OCI-LY3 (cell line): ENCODE measurements around the gene GALNT11.

ENCODE experiments used
- H2AFZ ChIP-seq: fragments of 200-600, 300-600 bp; shearing (Covaris generic); 2 replicates; pipeline ENCODE4 v1.6.0; 2014; ENCODE audit warnings: antibody characterized with exemption, low read depth, low read length
- H3K27ac ChIP-seq: fragments of 200-600, 300-600 bp; sonication (generic); 2 replicates; pipeline ENCODE4 v1.5.1; 2014; ENCODE audit warnings: mild to moderate bottlenecking, low read length, moderate library complexity, mixed read lengths
- H3K27me3 ChIP-seq: fragments of 200-600, 300-600 bp; sonication (generic); 2 replicates; pipeline ENCODE4 v1.6.1; 2014; ENCODE audit warnings: low read depth, low read length, mixed read lengths
- H3K36me3 ChIP-seq: fragments of 200-600, 300-600 bp; sonication (generic); replicated peaks from 2 replicates; pipeline ENCODE3; 2014; ENCODE audit warnings: low read depth, low read length, mixed read lengths
- H3K4me1 ChIP-seq: fragments of 300-600, 200-600 bp; sonication (generic); 2 replicates; pipeline ENCODE4 v1.6.1; 2014; ENCODE audit warnings: low read length, mixed read lengths
- H3K4me2 ChIP-seq: fragments of 200-600, 300-600 bp; sonication (generic); 2 replicates; pipeline ENCODE4 v1.6.1; 2014; ENCODE audit warnings: low read length, mixed read lengths
- H3K4me3 ChIP-seq: fragments of 300-600, 200-600 bp; sonication (generic); 2 replicates; pipeline ENCODE4 v1.5.1; 2014; ENCODE audit warnings: antibody characterized with exemption, mild to moderate bottlenecking, low read length, moderate library complexity
- H3K79me2 ChIP-seq: fragments of 300-600, 200-600 bp; shearing (Covaris generic); 2 replicates; pipeline ENCODE4 v1.6.1; 2014; ENCODE audit warnings: mild to moderate bottlenecking, low read length, mixed read lengths
- H3K9ac ChIP-seq: fragments of 300-600, 200-600 bp; shearing (Covaris generic); 2 replicates; pipeline ENCODE4 v1.6.0; 2014; ENCODE audit warnings: mild to moderate bottlenecking, low read length, moderate library complexity
- H3K9me3 ChIP-seq: fragments of 200-600, 300-600 bp; shearing (Covaris generic); 2 replicates; pipeline ENCODE4 v1.6.1; 2014; ENCODE audit warnings: low read length, mixed read lengths; ENCODE audit not compliant: insufficient read depth
- H4K20me1 ChIP-seq: fragments of 200-600, 300-600 bp; sonication (generic); 2 replicates; pipeline ENCODE4 v1.6.1; 2016; ENCODE audit warnings: low read length, mixed read lengths; ENCODE audit not compliant: insufficient read depth
- CTCF ChIP-seq: fragments of 200-600, 300-600 bp; sonication (generic); IDR thresholded peaks from 2 replicates; pipeline ENCODE4 v1.5.1; 2014; ENCODE audit warnings: antibody characterized with exemption, low read length, low read depth
- EZH2phosphoT487 ChIP-seq: fragments of 200-600 bp; shearing (Covaris generic); IDR thresholded peaks from 2 replicates; pipeline ENCODE4 v1.6.1; 2018; ENCODE audit warnings: antibody characterized with exemption, mixed run types, low read depth

The GALNT11 gene

GRCh38 chr7:152011860-152012259 is 13.6 kb upstream of the GALNT11 start:
- H3K36me3 ChIP-seq = no peaks in the 10 kb centered on the region
- H3K4me3 ChIP-seq = no peak overlapping the region
- H3K27ac ChIP-seq = no peak overlapping the region
- no peaks in the 10 kb centered on the region for H3K4me1 ChIP-seq
- peaks cover 7% of the 10 kb centered on the region; the same call in 1 of the 2 replicates for H3K27me3 ChIP-seq
- TF ChIP-seq CTCF (no peak), EZH2phosphoT487 (no peak)
- no peak overlapping the region for H3K9ac ChIP-seq
- no peaks in the 10 kb centered on the region for H3K79me2 ChIP-seq
- no peaks in the 10 kb centered on the region for H4K20me1 ChIP-seq
- peaks cover 4% of the 10 kb centered on the region; the same call in 1 of the 2 replicates for H3K9me3 ChIP-seq
- no peak overlapping the region for H3K4me2 ChIP-seq
- H2AFZ ChIP-seq = no peak overlapping the region

GRCh38 chr7:152013230-152013629 is 12.2 kb upstream of the GALNT11 start:
- Histone ChIP-seq H3K27me3 (peaks cover 7% of the 10 kb centered on the region; the same call in 1 of the 2 replicates), H3K4me3 (no peak overlapping the region), H3K9me3 (peaks cover 4% of the 10 kb centered on the region; the same call in 1 of the 2 replicates), H4K20me1 (no peaks in the 10 kb centered on the region), H3K9ac (no peak overlapping the region), H3K79me2 (no peaks in the 10 kb centered on the region), H2AFZ (no peak overlapping the region), H3K4me2 (no peak overlapping the region), H3K27ac (no peak overlapping the region), H3K4me1 (no peaks in the 10 kb centered on the region), H3K36me3 (no peaks in the 10 kb centered on the region)
- no peak for TF ChIP-seq CTCF
- TF ChIP-seq EZH2phosphoT487 = no peak

GRCh38 chr7:152013974-152014373 is 11.5 kb upstream of the GALNT11 start:
- no peaks in the 10 kb centered on the region for H4K20me1 ChIP-seq
- no peaks in the 10 kb centered on the region for H3K36me3 ChIP-seq
- no peak overlapping the region for H3K4me3 ChIP-seq
- H3K27ac ChIP-seq = no peak overlapping the region
- no peaks in the 10 kb centered on the region for H3K79me2 ChIP-seq
- peaks cover 7% of the 10 kb centered on the region; the same call in 1 of the 2 replicates for H3K27me3 ChIP-seq
- H3K4me1 ChIP-seq = no peaks in the 10 kb centered on the region
- no peak overlapping the region for H3K4me2 ChIP-seq
- H3K9ac ChIP-seq = no peak overlapping the region
- H3K9me3 ChIP-seq = peaks cover 4% of the 10 kb centered on the region; the same call in 1 of the 2 replicates
- H2AFZ ChIP-seq = no peak overlapping the region
- no peak for TF ChIP-seq CTCF
- no peak for TF ChIP-seq EZH2phosphoT487

GRCh38 chr7:152014722-152015121 is 10.8 kb upstream of the GALNT11 start:
- no peaks in the 10 kb centered on the region for H3K36me3 ChIP-seq
- TF ChIP-seq EZH2phosphoT487 = no peak
- H3K9me3 ChIP-seq = peaks cover 4% of the 10 kb centered on the region; the same call in 1 of the 2 replicates
- no peaks in the 10 kb centered on the region for H4K20me1 ChIP-seq
- H3K79me2 ChIP-seq = no peaks in the 10 kb centered on the region
- H3K4me1 ChIP-seq = no peaks in the 10 kb centered on the region
- no peak overlapping the region for H3K4me2 ChIP-seq
- no peak overlapping the region for H3K4me3 ChIP-seq
- H3K27me3 ChIP-seq = peaks cover 7% of the 10 kb centered on the region; the same call in 1 of the 2 replicates
- H3K9ac ChIP-seq = no peak overlapping the region
- H2AFZ ChIP-seq = no peak overlapping the region
- no peak overlapping the region for H3K27ac ChIP-seq
